GM10266 (cell line): Measurements from ENCODE around the gene NOCT.

Experiments
- DNase-seq: peaks from one replicate; pipeline ENCODE4 v3.0.0; 2012; ENCODE audit errors: extremely low spot score
- CTCF ChIP-seq: IDR thresholded peaks from 2 replicates; pipeline ENCODE4 v1.5.1; 2012; ENCODE audit warnings: mild to moderate bottlenecking, low read depth; ENCODE audit not compliant: control insufficient read depth, insufficient read depth; ENCODE audit errors: missing control alignments

The NOCT gene

GRCh38 chr4:139011225-139011950, 4.2 kb upstream of the NOCT start:
- DNase-seq, result no peak
- no peak for TF ChIP-seq CTCF

DNA sequence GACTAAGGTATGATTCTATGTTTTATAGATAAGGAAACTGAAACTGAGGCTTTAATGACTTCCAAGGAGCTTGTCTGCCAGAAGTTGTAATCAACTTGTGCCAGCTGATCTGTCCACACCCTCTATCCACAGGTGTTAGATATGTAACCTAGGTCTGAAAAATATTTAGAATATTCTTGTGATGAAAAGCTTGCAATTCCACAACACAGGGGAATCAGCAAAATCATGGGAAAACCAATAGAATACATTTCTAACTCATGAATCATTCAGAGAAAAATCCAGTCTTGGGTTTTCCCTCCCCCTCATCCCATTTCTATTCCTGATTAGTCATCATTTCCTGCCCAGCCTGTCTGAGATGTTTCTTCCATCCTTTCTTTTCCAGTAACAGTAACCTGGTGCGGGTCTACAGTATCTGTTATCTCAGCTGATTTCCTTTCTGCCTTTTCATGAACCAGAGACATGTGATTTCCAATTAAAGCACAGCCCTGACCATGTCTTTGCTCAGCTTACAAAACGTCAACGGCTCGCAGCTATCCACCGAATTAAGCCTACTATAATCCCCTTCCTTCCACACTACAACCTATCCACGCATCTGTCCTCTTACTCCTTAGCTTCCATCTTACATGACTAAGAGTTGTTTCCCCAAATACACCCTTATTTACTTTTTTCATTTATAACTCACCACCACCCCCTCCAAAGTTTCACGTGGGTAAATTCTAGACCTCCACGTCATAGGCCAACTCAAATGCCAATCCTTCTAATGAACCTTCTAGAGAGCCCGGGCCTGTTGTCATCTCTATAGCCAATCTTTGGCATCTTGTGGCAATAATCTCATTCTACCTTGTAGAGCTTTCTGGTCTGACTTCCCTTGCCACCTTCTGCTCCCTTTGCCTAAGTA, 961 bp upstream of the NOCT start:
- TF ChIP-seq CTCF, result no peak

GRCh38 chr4:139015948-139016471, 429 bp downstream of the NOCT start:
- TF ChIP-seq CTCF, result peak; percentile 24
- DNase-seq, result peak; percentile 54

More for the DNA sequence above, 961 bp upstream of the NOCT start:
- DNase-seq, result peak; percentile 47

DNA sequence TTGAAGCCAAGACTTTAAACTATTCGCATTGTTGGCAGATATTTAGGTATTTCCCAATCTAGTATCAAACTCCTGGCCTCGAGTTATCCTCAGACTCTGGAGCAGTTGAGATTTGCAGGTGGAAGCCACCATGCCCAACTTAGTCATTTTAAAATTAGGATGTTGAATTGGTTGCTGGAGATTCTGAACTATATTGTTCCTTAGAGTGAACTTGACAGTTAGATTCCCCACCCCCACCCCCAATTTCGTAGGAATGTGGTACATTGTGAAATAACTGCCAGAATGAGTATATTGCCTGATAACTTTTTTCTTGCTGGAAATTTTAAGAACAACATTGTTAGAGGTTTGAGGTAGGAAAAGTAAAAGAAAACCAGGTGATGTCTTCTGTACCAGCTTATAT, 2.3 kb downstream of the NOCT start:
- no peak for DNase-seq
- TF ChIP-seq CTCF, result no peak

DNA sequence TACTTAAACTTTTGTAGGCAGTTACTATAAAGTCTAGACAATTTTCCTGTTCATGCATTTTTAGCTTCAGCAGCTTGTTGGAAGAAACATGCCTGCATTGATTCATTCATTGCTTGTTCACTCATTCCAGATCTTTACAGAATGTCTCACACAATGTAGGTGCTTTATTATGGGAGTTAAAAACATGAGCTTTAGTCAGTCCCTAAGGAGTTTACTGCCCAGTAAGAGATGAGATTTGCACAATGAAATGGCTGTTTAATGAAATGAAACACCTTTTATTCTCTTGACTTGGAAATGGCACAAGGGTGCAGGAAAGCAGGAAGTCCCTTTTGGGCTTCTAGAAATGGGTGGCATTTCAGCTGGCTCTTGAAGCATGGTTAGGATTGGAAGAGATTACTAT, 2.9 kb downstream of the NOCT start:
- no peak for TF ChIP-seq CTCF
- DNase-seq, result no peak

DNA sequence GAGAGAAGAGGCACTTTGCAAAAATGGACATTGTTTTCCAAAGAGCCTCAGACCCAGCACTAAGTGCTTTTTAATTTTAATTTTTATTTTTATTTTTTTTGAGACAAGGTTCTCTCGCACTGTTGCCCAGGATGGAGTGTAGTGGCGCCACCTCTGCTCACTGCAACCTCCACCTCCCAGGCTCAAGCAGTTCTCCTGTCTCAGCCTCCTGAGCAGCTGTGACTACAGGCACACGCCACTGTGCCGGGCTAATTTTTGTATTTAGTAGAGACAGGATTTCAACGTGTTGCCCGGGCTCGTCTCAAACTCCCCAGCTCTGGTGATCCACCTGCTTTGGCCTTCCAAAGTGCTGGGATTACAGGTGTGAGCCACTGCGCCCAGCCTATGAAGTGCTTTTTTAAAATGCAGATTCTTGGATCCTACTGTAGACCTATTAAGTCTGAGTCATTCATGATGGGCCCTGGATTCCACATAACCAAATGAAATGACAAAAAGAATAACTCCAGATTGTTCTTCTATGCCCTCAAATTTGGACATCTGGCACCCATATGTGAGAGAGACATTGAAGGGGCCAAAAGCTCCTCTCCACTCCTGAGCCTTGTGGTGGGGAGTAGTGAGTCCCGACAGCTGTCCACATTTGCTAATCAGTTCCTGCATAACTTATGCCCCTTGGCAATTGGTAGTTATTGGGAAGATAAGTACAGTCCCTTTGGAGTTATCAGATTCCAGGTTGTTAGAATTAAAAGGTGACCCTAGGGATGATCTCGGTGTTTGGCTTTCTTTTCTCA, 3.6 kb downstream of the NOCT start:
- TF ChIP-seq CTCF, result no peak
- no peak for DNase-seq
